GM19240 (cell line): ENCODE measurements around the gene CTDNEP1.
"Not testable (repeated sequence)": the region's sequence is repeated elsewhere in the genome, so short reads cannot be mapped to it uniquely, and the experiment has no call there.

ENCODE experiments used
- DNase-seq: peaks from one replicate; pipeline ENCODE4 v3.0.0; 2011; ENCODE audit warnings: low spot score; ENCODE audit not compliant: insufficient read length

Gene CTDNEP1

DNA sequence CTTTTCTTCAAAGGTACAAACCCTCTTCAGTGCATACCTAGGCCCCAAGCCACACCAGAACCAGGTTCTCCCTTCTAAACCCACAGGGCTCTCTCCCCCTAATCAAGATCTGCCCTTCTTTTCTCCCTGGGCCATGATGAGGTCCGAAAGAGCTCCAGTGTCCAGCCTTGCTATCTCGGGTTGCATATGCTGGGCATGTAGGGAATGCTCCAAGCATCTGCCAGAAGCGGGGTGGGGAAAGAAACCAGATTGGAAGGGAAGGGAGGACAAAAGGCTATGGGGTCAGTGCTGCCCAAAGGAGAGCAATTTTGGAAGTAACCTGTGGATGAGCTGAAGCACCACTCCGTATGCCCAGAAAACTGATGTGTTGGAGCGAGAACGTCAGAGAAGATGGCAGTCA is 2.3 kb downstream of the CTDNEP1 start:
- DNase-seq = no peak

- DNase-seq = no peak
Observed at GRCh38 chr17:7248796-7249195, 2.7 kb downstream of the CTDNEP1 start.

DNA sequence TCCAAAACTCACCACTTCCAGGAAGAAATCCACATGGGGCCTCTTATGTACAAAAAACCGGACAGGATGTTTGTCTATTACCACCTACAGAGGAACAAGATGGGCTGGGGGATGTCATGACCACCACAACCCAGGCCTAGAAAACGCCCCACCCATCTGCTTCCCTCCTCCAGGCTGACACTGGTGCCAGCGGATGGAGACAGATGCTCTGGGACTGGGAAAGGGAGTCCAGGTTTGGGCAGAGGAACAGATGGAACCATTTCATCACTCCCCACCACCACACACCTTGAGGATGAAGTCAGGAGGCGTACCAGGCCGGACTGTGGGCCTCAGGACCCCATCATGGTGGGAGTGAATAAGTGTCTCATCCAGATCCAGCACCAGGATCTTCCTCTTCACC is 4.8 kb downstream of the CTDNEP1 start:
- no peak for DNase-seq

DNA sequence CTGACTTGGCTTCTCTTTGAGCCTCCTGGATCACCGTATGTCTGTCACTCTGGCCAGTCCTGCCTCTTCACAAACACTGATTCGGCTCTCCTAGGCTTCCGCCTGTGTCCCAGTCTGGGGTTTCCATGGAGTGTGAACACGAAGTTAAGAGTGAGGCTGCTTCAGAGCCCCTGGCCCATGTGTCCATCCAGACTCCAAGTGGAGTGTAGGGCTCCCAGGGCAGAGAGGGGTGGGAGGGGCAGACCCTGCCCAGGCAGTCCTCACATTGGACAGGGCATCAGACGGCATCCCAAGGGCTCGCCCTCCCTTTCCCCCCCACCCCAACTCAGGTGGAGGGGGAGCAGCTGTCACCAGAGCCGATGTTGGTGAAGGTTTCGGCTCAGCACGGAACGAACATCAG is 7.7 kb downstream of the CTDNEP1 start:
- not testable (repeated sequence) for DNase-seq

- no peak for DNase-seq
Observed at GRCh38 chr17:7243453-7243729, 8.1 kb downstream of the CTDNEP1 start.

DNA sequence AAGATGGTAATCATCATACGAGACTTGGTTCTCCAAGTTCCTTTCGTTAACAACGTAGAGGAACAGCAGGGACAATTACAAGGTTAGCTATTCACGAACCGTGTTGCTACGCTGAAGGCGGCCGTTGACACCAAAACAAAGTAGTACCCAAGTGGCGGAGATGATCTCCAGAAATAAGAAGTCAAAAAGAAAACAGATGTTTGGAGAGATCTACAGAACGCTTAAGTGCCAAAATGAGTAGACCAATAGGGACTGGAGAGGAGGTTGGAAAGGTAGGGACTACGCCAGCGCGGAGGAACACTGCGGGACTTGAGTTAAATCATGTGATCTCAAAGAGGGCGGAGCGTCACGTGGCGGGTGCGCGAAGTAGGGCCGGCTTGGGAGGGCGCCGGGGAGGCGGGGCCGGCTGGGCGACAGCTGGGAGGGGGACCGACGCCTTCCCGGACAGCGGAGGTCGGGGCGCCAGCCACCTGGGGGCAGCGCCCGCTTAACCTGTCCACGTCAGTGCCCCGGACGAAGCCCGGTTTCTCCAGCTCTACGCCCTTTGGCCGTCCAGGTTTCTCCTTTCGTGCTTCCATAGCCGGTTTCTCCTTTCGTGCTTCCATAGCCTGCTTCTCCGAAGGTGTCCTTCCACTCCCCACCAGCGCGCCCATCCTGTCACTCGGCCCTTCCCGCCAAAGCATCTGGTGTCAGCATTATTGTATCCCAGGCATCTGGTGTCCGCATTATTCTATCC is 8.6 kb downstream of the CTDNEP1 start:
- no peak for DNase-seq

- no peak for DNase-seq
Observed at GRCh38 chr17:7241783-7242716, 9.5 kb downstream of the CTDNEP1 start, which contains the start of gene GABARAP. GABARAP (minus strand) TSS chr17:7242449; CDS start chr17:7242330, 119 bp downstream.

- DNase-seq = no peak
Observed at GRCh38 chr17:7241090-7241733, 10.3 kb downstream of the CTDNEP1 start.

GRCh38 chr17:7240375-7240774 is 11.2 kb downstream of the CTDNEP1 start:
- no peak for DNase-seq

DNA sequence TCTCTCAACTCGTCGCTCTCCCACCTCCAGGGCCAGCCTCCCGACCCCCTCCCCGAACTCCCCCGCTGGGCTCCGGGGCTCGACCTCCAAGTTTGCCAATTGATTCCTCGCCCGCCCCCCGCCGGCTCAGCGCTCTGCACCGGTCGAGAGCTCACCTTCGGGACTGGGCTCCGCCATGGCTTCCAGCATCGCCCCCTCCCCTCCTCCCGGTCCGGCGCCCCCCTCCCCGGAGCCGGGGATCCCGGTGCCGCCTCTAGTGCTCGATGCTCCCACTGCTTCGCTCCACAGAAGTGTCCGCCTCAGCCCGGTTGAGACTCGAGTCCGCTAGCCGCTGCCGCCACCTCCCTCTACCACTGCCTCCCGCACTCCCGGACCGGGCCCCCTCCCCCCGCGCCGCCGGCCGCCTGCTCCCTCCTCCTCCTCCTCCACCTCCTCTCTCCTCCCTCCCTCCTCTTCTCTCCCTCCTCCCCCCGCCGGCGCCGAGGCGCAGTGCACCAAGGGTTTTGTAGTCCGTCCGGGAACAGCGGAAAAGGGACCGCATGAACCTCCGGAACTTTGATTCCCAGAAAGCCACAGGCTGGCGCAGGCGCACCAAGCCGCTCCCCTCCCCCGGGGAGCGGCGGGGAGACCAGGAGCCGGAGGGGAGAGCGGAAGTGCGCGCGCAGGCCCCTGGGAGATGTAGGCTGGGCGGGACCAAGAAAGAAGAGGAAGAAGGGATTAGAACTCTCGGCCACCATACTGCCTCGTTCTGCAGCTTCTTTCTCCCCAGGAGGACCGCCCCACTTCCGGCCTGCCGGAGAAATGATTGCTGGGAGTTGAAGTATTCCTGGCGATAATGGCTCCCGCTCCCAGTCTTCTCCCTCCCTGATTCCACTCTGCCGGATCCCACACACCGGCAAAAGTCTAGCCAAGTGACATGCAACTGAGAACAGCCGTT is 12.2 kb downstream of the CTDNEP1 start, which contains the start of gene PHF23:
Gene PHF23, minus strand, starts transcription at position 367 of the 937 bp plus-strand sequence. Its CDS starts 178 bp downstream, at position 189.
- DNase-seq = peak; percentile 91

GRCh38 chr17:7238420-7239090 is 13.0 kb downstream of the CTDNEP1 start:
- no peak for DNase-seq

GRCh38 chr17:7237761-7238419 is 13.6 kb downstream of the CTDNEP1 start:
- peak; percentile 64 for DNase-seq

- DNase-seq = no peak
Observed at GRCh38 chr17:7237266-7237760, 14.2 kb downstream of the CTDNEP1 start.

GRCh38 chr17:7236808-7237207 is 14.7 kb downstream of the CTDNEP1 start:
- DNase-seq = no peak

DNA sequence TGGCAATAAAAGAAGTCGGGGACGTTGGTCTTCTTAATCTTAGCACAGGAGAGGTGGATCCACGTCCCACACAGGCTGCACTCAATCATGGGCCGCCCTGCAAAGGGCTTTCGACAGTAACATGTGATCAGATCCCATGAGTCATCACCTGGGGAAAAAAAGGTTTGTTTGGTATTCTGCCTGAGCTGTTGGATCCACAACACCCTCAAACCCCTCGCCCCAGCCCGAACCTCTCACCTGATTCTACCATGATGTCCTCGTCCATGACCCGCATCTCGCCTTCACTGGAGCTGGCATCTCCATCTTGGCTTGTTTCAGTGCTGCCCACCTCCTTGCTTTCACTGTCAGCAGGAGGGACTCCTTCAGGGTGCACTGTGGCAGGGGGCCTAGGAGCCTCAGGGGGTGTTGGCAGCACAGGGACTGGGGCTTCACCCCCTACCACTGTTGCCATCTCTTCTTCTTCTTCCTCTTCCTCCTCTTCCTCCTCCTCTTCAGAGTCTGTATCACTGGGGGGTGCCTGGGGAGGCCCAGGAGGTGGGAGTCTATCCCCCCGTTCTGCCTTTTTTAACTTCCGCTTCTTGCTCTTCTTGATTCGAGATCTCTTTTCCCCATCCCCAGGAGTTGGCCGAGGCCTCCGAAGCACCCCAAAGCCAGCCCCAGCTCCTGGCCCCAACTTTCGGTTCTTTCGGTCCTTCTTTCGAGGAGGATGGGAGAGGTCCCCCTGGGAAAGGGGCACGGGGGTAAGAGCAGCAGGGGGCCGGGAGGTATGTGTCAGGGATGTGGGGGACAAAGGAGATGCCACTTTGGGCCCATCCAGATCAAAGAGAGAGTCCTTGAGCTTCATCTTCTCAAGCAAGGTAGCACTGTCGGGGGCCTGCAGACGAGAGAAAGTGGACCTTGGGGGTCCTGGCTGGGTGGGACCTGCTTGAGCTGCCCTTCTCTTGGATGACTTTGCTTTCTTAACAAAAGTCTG is 15.6 kb downstream of the CTDNEP1 start:
- no peak for DNase-seq

DNA sequence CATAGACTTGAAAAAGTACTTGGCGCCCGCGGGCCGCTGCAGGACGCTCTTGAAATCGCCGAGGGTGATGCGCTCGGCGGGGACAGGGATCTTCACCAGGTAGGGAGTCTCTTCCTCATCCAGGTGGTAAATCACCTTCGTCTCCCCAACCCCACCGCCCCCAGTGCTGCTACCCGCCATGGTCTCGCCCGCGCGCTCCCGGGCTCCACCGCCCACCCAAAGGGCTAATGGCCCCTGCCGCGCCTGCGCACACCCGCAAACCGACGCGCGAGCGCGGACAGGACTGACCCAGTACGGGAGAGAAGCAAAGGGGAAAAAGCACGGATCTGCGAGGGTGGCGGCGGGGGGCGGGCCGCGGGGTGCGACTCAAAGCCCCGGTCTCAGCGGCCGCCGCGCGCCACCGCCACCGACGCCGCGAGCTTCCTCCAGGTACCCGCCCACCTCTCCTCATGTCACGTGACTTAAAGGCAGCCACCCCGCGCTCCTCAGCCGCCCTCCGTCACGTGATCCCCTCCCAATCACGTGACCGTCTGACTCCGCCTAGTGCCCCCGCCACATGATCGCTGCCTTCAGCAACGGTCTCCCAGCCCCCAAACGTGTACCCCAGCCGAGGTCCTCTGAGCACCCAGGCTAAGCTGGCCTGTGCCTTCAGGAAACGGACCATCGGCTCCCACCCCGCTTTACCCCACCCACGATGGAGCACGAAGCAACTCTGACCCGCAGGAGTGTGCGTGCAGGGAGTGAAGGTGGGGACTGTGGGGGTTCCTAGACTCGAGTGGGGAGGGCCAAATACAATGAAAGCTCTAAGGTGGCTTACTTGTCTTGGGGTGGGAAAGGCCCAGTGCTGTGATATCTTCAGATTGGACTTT is 17.2 kb downstream of the CTDNEP1 start, which contains the start of gene DVL2:
Gene DVL2, minus strand, starts transcription at position 435 of the 869 bp plus-strand sequence. Its CDS starts 255 bp downstream, at position 180.
- peak; percentile 94 for DNase-seq

DNA sequence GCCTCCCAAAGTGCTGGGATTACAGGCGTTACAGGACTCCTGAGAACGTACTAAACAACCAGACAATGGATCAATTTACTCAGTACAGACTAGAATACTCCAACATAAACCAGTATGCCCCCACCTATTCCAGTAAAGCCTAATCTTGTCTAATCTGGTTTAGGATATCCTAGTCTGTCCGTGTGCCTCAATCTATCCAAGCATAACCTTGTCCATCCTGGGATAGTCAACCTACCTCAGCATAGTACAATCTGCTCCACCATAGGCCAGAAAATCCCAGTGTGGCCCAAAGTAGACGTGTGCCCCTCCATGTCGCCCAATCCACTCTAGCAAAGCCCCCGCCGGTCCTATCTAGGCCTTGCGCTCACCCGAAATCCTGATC is 17.8 kb downstream of the CTDNEP1 start:
- no peak for DNase-seq
